Skeletal muscle tissue (tissue), 4 donors: ENCODE data around the gene EI24. TPM values are rescaled to one million over a fixed set of nuclear protein-coding genes. Genes with fewer than 3 reads are reported as not detected.
"Not testable (repeated sequence)": the region's sequence is repeated elsewhere in the genome, so short reads cannot be mapped to it uniquely, and the experiment has no call there.

Source experiments
- H3K27ac ChIP-seq: one replicate; pipeline ENCODE4 v1.7.0; 2013; ENCODE audit warnings: mild to moderate bottlenecking, low read depth, low read length, inconsistent platforms
- H3K27me3 ChIP-seq, 3 donors: one replicate each; pipeline ENCODE4 v1.7.0; 2013; ENCODE audit warnings: low read length in 3 of 3; ENCODE audit not compliant: control insufficient read depth in 3 of 3, insufficient read depth in 3 of 3
- H3K36me3 ChIP-seq, 3 donors: one replicate each; pipeline ENCODE4 v1.7.0; 2013; ENCODE audit warnings: low read length in 3 of 3; ENCODE audit not compliant: control insufficient read depth in 3 of 3, insufficient read depth in 3 of 3
- H3K4me1 ChIP-seq, 3 donors: one replicate each; pipeline ENCODE4 v1.7.0; 2013; ENCODE audit warnings: low read length in 3 of 3, mild to moderate bottlenecking in 3 of 3; ENCODE audit not compliant: control insufficient read depth in 3 of 3, insufficient read depth in 3 of 3
- H3K4me3 ChIP-seq, 3 donors: one replicate each; pipeline ENCODE4 v1.7.0; 2013; ENCODE audit warnings: low read length in 3 of 3
- H3K9ac ChIP-seq, 3 donors: one replicate each; pipeline ENCODE4 v1.7.0; 2013; ENCODE audit warnings: low read length in 3 of 3, mild to moderate bottlenecking in 3 of 3, moderate library complexity in 2 of 3, low read depth in 1 of 3
- H3K9me3 ChIP-seq, 3 donors: one replicate each; pipeline ENCODE4 v1.7.0; 2013; ENCODE audit warnings: low read length in 3 of 3; ENCODE audit not compliant: control insufficient read depth in 3 of 3
- total RNA-seq: library from RNA; depleted of rRNA; stranded (reverse); fragments of >200 nt; gene quantifications from one replicate; pipeline ENCODE4 v1.2.3, GENCODE V29; 2014
- donor health status: Osteomylitis.

EI24 gene
- total RNA-seq, 1 donor from 2014 or later, result 90.8 TPM

- H3K4me3 ChIP-seq, result no peak overlapping the region
- no peaks in the 10 kb centered on the region for H3K27me3 ChIP-seq
- peaks cover 16 to 17% (median 16%) of the 10 kb centered on the region in 3 donors for H3K4me1 ChIP-seq
- no peak overlapping the region for H3K27ac ChIP-seq
- no peak overlapping the region for H3K9ac ChIP-seq
- H3K9me3 ChIP-seq, result no peaks in the 10 kb centered on the region
- peaks cover 41 to 50% (median 44%) of the 10 kb centered on the region in 3 donors for H3K36me3 ChIP-seq
These were observed 3.6 kb downstream of the EI24 start for GRCh38 chr11:125572916-125573315.

DNA sequence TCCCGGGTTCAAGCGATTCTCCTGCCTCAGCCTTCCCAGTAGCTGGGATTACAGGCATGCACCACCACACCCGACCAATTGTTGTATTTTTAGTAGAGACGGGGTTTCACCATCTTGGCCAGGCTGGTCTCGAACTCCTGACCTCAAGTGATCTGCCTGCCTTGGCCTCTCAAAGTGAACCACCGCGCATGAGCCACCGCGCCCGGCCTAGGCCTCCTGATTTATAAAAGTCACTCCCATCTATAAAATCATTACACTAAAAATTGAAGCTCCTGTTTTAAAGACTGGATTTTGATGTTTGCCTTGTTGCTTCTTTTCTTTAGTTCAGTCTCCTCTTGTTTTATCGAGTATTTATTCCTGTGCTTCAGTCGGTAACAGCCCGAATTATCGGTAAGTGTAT lies 7.9 kb downstream of the EI24 start:
- peaks cover 64 to 84% (median 69%) of the 10 kb centered on the region in 3 donors for H3K36me3 ChIP-seq
- not testable (repeated sequence) for H3K9me3 ChIP-seq, H3K9ac ChIP-seq

DNA sequence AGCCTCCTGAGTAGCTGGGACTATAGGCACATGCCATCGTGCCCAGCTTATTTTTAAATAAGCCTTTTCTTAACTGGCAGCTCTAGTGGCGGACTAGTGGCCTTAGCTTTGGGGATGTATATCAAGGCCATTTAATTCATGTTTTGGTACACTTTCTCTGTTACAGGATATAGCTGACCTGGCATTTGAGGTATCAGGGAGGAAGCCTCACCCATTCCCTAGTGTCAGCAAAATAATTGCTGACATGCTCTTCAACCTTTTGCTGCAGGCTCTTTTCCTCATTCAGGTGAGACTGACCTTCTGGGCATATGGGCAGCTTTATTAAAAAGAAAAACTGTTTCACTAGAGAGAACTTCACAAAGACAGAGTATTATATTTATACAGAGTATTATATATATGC lies 9.5 kb downstream of the EI24 start:
- no peaks in the 10 kb centered on the region for H3K9me3 ChIP-seq
- H3K36me3 ChIP-seq, result peaks cover 70 to 86% (median 79%) of the 10 kb centered on the region in 3 donors
- no peak overlapping the region for H3K9ac ChIP-seq
- H3K27ac ChIP-seq, result no peak overlapping the region
- no peaks in the 10 kb centered on the region for H3K4me1 ChIP-seq
- no peaks in the 10 kb centered on the region for H3K27me3 ChIP-seq
- no peak overlapping the region for H3K4me3 ChIP-seq

More for the DNA sequence above, 7.9 kb downstream of the EI24 start:
- H3K27me3 ChIP-seq, H3K4me1 ChIP-seq, H3K27ac ChIP-seq, H3K4me3 ChIP-seq: not testable (repeated sequence)

DNA sequence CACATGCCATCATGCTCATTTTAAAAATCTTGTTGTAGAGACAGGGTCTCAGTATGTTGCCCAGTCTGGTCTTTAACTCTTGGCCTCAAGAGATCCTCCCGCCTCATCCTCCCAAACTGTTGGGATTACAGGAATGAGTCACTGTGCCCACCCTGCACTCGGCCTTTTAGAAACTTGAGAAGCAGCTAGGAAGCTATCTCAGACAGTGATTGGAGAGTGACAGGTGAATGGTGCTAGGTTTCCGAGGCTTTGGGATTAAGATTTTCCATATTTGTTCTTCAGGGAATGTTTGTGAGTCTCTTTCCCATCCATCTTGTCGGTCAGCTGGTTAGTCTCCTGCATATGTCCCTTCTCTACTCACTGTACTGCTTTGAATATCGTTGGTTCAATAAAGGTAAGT lies 10.5 kb downstream of the EI24 start:
- no peak overlapping the region for H3K9ac ChIP-seq
- no peak overlapping the region for H3K4me3 ChIP-seq
- no peaks in the 10 kb centered on the region for H3K27me3 ChIP-seq
- no peaks in the 10 kb centered on the region for H3K4me1 ChIP-seq
- no peak overlapping the region for H3K27ac ChIP-seq
- peaks cover 64 to 85% (median 77%) of the 10 kb centered on the region in 3 donors for H3K36me3 ChIP-seq
- H3K9me3 ChIP-seq, result no peaks in the 10 kb centered on the region

GRCh38 chr11:125583496-125583895 lies 14.2 kb downstream of the EI24 start:
- H3K27ac ChIP-seq, result no peak overlapping the region
- no peaks in the 10 kb centered on the region for H3K4me1 ChIP-seq
- H3K9ac ChIP-seq, result no peak overlapping the region
- no peaks in the 10 kb centered on the region for H3K9me3 ChIP-seq
- H3K4me3 ChIP-seq, result no peak overlapping the region
- no peaks in the 10 kb centered on the region for H3K27me3 ChIP-seq
- peaks cover 35 to 50% (median 47%) of the 10 kb centered on the region in 3 donors for H3K36me3 ChIP-seq

- Histone ChIP-seq H3K9me3 (no peaks in the 10 kb centered on the region), H3K4me3 (no peak overlapping the region), H3K4me1 (no peaks in the 10 kb centered on the region), H3K27ac (no peak overlapping the region), H3K27me3 (no peaks in the 10 kb centered on the region), H3K9ac (no peak overlapping the region), H3K36me3 (peaks cover 22 to 34% (median 33%) of the 10 kb centered on the region in 3 donors)
These were observed 16.2 kb downstream of the EI24 start for GRCh38 chr11:125585487-125585886.

GRCh38 chr11:125586623-125587022 lies 17.3 kb downstream of the EI24 start:
- H3K4me1 ChIP-seq, result peaks cover 3 to 5% (median 4%) of the 10 kb centered on the region in 3 donors
- H3K27ac ChIP-seq, result no peak overlapping the region
- no peak overlapping the region for H3K4me3 ChIP-seq
- H3K9ac ChIP-seq, result no peak overlapping the region
- no peaks in the 10 kb centered on the region for H3K9me3 ChIP-seq
- no peaks in the 10 kb centered on the region for H3K27me3 ChIP-seq
- peaks cover 20 to 28% (median 26%) of the 10 kb centered on the region in 3 donors for H3K36me3 ChIP-seq

GRCh38 chr11:125587480-125587879 lies 18.2 kb downstream of the EI24 start:
- Histone ChIP-seq H3K27me3 (no peaks in the 10 kb centered on the region), H3K9ac (no peak overlapping the region), H3K4me1 (peaks cover 4 to 7% (median 6%) of the 10 kb centered on the region in 3 donors), H3K36me3 (peaks cover 15 to 23% (median 21%) of the 10 kb centered on the region in 3 donors), H3K4me3 (no peak overlapping the region), H3K27ac (no peak overlapping the region), H3K9me3 (no peaks in the 10 kb centered on the region)

DNA sequence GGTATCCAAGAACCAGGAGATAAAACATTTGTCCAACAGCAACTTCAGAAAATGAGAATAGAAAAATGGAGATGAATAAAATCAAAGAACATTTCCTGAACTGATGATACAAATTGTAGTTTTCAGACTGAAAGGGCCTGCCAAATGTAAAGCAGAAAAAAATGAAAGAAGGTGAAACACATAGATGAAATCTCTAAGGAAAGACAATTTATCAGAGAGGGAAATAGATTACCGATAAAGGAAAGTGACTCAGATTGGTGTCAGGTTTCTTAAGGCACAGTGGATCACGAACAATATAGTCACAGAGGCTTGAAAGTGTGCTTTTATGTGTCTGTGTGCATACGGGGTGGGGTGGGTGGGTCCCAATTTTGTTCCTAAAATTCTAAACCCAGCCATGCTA lies 19.2 kb downstream of the EI24 start:
- Histone ChIP-seq H3K4me3 (no peak overlapping the region), H3K9me3 (no peaks in the 10 kb centered on the region), H3K36me3 (peaks cover 7 to 13% (median 13%) of the 10 kb centered on the region in 3 donors), H3K27me3 (no peaks in the 10 kb centered on the region), H3K9ac (no peak overlapping the region), H3K4me1 (peaks cover 9 to 15% (median 11%) of the 10 kb centered on the region in 3 donors), H3K27ac (no peak overlapping the region)

DNA sequence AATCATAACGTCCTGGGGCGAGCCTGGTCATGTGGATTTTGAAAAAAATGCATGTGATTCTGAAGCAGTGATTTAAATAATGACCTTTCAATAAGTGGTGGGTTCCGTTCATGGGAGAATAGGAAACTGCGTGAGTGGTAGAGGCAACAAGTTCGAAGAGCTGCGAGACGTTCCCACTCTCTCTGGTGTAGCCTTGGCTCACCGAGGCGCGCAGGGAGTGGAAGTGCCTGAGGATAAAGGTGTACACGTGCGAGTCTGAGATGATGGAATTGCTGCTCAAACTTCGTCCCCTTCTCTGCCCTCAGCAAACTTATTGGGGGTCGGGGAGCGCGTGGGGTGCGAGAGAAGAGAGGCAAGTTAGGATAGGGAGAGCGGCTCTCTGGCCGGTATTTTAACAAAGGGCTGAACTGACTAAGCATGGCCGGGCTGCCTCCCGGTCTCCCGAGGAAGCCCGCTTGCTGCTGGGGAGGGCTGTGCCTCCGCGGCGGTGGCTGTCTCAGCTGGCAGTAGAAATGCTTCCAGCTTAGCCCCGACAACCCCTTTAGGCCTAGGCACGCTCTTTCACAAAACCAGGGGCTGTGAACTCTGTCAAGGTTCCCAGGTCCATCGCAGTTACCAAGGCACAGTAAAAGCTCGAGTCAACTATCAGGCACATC lies 22.5 kb downstream of the EI24 start:
- Histone ChIP-seq H3K27ac (peak overlapping the region; percentile 100), H3K36me3 (peaks cover 0 to 1% (median under 1%) of the 10 kb centered on the region in 3 donors)

More for the DNA sequence above, 22.5 kb downstream of the EI24 start:
- H3K4me1 ChIP-seq, result peaks cover 13 to 30% (median 20%) of the 10 kb centered on the region in 3 donors
- no peaks in the 10 kb centered on the region for H3K27me3 ChIP-seq
- H3K9ac ChIP-seq, result peak overlapping the region; percentile 98 to 100 (median 99)
- H3K4me3 ChIP-seq, result peak overlapping the region; percentile 96 to 99 (median 98)
- no peaks in the 10 kb centered on the region for H3K9me3 ChIP-seq
